VCaP (cell line): ENCODE data around the gene SH3PXD2B.

Source experiments
- H3K27ac ChIP-seq: fragments of 450-650 bp; 2 replicates; pipeline ENCODE4 v1.5.1; 2017
- TF ChIP-seq, protein P1 (sequence below): fragments of 450-650 bp; conservative IDR thresholded peaks from 2 replicates; pipeline ENCODE4 v1.5.1; 2017; ENCODE audit warnings: mild to moderate bottlenecking, moderate library complexity

The SH3PXD2B gene

DNA sequence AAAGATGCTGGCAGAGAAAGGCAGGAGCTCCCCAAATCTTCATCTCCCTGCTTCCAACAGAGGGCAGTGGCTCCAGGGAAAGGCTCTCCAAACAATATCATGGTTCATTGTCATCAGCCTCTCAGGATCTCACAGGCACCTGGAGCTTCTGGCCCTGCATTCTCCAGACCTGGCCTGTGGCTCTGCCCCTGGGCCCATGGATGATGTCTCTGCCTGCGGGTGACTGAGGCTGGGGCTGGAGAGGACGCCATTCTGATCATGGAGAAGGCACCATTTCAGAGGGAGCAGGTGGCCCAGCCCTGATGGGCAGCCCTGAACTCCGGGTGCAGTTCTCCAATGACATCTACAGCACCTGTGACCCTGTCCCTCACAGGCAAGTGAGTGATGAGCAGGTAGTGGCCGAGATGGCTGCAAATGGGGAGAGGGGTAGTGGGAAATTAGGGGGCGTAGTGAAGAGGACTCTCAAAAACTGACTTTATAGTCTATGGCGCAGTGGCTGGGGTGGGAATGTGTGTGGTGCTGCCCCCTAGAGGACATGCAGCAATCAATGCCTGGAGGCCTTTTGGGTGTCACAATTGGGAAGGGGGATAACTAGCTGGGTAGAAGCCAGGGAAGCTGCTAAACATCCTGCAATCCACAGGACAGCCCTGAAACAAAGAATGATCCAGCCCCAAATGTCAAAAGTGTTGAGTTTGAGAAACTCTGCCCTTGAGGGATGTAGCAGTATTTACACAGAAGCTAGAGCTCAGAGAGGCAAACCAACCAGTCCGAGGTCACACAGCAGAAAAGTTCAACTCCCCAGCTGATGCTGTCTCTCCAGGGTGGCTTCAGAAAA, 3.2 kb downstream of the SH3PXD2B start:
- TF ChIP-seq, protein P1, sequence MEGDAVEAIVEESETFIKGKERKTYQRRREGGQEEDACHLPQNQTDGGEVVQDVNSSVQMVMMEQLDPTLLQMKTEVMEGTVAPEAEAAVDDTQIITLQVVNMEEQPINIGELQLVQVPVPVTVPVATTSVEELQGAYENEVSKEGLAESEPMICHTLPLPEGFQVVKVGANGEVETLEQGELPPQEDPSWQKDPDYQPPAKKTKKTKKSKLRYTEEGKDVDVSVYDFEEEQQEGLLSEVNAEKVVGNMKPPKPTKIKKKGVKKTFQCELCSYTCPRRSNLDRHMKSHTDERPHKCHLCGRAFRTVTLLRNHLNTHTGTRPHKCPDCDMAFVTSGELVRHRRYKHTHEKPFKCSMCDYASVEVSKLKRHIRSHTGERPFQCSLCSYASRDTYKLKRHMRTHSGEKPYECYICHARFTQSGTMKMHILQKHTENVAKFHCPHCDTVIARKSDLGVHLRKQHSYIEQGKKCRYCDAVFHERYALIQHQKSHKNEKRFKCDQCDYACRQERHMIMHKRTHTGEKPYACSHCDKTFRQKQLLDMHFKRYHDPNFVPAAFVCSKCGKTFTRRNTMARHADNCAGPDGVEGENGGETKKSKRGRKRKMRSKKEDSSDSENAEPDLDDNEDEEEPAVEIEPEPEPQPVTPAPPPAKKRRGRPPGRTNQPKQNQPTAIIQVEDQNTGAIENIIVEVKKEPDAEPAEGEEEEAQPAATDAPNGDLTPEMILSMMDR: peak; percentile 79
- no peak overlapping the region for H3K27ac ChIP-seq

DNA sequence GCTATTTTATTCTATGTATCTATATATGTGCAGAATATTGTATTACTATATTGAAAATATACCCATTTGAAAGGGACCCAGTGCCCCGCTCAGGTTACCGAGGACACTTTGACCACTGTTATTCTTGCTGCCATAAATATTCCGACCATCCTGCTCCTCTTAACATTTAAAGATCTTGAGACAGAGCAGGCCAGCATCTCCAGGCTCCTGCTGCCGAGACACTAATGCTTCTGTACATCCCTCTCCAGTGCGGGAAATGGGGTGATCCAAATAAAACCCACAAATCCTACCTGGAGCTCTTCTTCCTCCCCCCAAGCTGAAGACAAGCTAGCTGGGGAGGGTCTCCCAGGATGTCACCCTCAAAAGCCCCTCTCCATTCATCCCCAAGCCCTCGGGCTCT, 3.9 kb downstream of the SH3PXD2B start:
- no peak overlapping the region for H3K27ac ChIP-seq
- TF ChIP-seq, protein P1: no peak

DNA sequence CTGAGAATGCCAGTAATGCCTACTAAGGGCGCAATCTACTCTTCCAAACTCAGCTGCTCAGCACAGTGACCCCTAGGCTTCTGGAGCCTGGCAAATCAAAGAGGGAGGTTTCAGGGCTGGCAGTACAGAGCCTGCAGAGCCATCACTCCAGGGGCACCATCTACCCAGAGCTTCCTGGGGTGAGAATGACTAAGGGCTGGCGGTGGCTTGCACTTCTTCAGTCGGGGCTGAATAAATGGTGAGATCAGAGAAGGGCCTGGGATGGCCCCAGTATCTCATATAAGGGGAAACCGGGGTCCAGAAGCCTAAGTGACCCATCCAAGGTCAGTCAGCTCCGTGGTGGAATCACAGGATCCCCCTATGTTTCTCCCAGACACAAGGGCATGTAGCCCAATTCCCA, 5.3 kb downstream of the SH3PXD2B start:
- TF ChIP-seq, protein P1: no peak
- H3K27ac ChIP-seq: no peak overlapping the region

DNA sequence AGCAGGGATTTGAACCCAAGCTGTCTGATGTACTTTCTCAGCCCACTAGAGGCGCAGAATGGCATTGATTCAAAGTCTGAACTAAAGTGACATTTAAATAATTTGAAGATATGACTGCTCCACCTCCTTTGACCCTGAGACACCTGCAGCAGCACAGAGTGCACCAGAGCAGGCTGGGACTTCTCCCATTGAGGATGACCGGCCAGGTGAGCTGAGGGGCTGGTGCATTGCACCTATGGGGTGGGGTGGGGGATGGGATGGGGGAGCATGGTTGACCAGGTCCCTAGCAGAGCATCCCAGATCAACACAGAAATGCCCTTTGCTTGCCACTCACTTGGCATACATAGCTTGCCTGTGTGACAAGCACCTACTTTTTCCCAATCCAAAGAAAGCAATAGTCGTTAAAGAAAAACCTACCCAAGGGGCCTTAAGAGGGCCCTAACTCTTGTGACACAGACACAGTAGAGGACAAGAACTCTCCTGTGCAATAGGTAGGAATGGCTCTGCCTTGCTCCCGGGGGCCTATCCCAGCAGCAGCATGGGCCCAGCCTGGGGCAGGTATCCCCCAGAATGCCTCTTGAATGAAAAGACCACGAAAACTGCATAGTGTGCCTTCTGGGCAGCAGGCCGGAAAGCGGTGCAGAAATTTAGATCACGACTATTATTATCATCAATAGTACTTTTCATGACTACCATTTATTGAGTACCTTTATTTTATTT, 6.5 kb downstream of the SH3PXD2B start:
- TF ChIP-seq, protein P1: no peak

DNA sequence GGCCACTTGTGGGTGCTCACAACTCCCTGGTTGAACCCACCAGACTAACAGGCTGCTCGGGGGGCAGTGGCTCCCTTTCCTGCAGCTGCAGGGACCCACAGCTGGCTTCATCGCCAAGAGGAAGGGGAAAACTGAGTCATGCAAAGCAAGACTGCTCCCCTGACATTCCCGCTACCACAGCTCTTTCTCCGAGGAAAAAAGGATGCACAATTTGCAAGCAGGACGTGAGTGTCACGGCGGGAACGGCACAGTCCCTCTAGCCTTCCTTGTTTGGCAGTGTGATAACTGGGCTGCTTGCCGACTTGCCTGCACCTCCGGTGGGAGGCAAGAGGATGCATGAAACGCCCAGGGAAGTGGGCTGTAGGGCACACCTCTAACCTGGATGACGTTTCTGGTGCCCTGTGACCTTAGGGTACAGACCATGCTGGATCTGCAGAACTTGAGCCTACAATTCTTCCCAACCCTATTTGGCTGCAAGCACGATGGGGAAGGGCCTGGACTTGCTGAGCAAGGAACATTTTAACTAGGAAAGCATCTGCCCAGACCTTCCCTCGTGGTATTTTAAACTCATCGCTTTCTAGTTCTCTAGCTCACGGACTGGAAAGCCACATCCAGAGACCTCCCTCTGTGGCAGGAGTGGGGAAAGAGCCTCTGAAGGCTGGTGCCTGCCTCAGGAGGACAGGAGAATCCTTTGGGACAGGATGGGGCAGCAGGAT, 7.8 kb downstream of the SH3PXD2B start:
- no peak overlapping the region for H3K27ac ChIP-seq
- TF ChIP-seq, protein P1: no peak

More for the DNA sequence above, 6.5 kb downstream of the SH3PXD2B start:
- no peak overlapping the region for H3K27ac ChIP-seq

DNA sequence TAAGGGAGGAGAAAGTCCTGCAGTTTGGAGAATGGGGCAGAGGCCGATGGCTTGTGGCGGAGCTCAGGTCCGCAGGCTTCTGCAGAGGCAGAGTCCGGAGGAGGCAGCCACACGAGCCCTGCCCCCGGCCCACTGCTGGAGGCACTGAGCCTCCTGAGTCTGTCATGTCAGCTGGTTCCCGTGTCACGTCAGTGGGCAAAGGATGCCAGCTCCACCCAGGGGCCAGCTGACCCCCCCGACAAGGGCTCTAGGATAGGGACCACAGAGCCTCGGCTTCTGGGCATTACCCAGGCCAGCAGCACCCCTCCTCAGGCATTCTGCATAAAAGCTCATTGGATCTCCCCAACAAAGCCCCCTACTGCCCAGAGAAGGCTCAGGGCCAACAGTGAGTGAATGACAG, 8.5 kb downstream of the SH3PXD2B start:
- no peak overlapping the region for H3K27ac ChIP-seq
- TF ChIP-seq, protein P1: no peak
